Stimulated activated CD8-positive, alpha-beta memory T cell treated with anti-CD3 and anti-CD28 coated beads, Interleukin-7, amount 100 ng/mL, for 4 hours (primary cell): ENCODE measurements around the gene CFAP20.
"Not testable (repeated sequence)": the region's sequence is repeated elsewhere in the genome, so short reads cannot be mapped to it uniquely, and the experiment has no call there.

Source experiments
- DNase-seq, 2 donors: peaks; one replicate each; pipeline ENCODE4 v3.0.0-alpha.2; 2020; ENCODE audit warnings: low read depth in 2 of 2

CFAP20 gene

DNA sequence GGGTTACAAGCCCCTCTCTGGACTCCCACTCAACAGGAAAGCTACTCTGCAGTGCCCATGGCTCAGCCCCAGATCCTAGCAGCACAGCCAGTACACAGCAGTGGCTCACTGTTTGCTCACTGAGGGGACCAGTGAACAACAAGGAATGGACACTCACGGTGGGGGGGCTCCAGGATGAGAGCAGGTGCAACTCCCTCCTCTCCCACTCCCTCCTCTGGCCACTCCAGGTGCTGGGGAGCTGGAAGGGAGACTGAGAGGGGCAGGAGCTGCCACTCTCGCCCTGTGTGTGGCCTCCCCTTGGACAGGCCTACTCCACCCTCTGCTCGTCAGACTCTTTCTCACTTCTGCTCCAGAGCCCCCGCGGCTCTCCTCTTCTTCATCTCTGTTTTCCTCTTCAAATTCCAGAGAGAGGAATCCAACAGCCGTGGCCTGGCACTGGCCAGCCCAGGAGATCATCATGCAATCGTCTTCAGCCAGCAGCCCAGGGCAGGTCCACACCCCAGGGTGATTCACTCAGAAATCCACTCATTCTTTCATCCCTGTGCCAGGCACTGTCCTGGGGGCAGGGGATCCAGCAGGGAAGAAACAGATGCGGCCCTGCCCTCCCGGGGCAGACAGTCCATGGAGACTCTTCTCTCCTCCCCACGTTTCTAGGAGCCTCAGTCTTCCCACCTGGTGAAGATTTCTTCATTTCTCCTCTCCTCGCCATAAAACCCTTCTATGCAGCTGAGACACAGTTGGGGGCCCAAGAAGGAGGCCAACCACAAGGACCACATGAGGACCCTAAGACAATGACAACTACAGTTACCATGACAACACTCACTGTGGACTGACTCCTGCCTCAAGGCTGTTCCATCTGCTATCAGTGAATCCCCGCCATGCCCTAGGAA lies 30.7 kb downstream of the CFAP20 start:
- DNase-seq = no peak

DNA sequence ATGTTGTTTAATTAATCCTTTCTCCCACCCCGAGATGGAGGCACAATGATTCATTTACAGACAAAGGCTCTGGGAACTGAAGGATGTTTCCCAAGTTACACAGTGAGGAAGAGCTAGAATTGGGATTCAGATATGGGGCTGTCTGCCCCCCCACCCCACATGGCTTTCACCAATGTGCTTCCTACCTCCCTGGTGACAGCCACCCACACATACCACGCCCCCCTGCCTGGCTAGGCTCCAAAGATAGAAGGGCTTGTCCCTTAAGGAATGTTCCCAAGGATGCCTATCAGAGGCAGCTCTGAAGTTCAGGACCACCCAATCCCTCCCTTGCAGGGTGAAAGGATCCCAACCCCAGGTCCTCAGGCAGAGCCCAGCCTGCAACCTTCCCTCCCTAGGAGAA lies 32.9 kb downstream of the CFAP20 start:
- no peak for DNase-seq

GRCh38 chr16:58095575-58095960 lies 33.6 kb downstream of the CFAP20 start:
- not testable (repeated sequence) for DNase-seq

DNA sequence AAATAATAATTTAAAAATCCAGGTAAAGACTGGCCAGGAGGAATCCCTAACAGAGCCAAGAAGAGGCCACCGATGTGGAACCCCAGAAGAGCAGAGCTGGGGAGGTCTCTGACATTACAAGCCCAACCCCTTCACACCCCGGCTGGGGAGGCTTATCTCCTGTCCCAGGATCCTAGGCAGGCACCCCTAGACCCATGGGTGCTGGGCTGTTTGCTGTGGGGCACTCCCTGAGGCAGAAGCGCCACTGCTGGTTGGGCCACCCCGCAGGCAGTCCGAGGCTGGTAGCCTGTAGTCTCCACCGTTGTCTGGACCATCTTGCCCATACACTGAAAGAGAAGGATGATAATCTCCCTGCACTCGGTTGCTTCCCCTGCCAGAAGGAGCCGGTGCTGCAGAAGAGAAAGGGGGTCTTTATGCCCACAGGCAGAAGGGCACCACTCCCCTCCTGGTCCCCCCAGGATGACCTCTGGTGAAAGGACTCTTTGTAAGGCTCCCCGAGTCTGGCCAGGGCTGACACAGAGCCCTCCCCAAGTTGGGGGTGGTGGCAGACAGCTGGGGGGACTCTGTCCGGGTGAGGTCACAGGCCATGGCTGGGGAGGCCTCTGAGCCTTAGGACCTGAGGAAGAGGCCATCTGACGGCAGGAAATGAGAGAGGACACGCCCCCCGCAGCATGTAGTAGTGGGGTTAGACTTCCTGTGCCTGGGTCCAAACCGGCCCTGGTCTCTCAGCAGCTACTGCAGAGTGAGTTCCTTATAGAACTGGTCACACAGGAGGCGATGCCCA lies 34.2 kb downstream of the CFAP20 start:
- DNase-seq = no peak

GRCh38 chr16:58094026-58094425 lies 35.2 kb downstream of the CFAP20 start:
- DNase-seq = no peak

DNA sequence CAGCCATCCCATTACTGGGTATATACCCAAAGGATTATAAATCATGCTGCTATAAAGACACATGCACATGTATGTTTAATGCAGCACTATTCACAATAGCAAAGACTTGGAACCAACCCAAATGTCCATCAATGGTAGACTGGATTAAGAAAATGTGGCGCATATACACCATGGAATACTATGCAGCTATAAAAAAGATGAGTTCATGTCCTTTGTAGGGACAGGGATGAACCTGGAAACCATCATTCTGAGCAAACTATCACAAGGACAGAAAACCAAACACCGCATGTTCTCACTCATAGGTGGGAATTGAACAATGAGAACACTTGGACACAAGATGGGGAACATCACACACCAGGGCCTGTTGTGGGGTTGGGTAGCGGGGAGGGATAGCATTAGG lies 38.8 kb downstream of the CFAP20 start:
- not testable (repeated sequence) for DNase-seq

GRCh38 chr16:58088091-58088490 lies 41.1 kb downstream of the CFAP20 start:
- no peak for DNase-seq

GRCh38 chr16:58087209-58087913 lies 41.8 kb downstream of the CFAP20 start:
- no peak for DNase-seq

DNA sequence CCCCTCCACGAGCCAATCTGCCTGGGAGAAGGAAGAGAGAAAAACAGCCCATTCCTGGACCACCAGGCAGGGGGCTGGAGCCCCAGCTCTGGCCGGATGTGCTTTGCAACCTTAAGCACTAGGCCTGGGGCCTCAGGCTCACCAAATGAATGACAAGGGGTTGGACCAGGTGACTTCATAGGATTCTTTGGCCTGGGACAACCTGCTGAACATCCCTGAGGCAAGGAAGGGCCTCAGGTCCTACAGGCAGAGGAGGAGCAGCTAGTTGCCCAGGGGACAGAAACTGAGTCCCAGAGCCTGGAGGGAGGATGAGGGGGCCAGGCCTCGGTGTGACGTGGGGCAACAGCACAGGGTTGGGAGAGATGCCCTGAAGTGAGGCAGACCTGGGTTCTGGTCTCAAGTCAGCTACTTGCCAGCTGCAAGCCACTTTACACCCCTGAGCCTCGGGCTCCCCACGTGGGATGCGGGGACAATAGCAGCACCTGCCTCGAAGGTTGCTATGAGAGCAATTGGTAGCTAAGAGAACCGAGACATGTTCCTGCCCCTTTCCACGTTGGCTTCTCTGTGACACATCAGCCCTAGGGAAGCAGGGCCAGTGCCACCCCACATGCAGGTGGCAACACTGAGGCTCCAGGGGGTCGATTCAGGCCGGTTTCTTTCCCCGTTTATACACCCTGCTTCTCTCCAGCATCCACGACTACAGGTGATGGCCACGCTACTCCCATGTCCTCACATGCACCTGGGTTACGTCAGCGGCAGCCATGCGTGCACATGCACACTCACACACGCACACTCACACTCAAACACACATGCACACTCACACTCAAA lies 42.6 kb downstream of the CFAP20 start:
- DNase-seq = no peak

- DNase-seq = no peak
These were observed 43.5 kb downstream of the CFAP20 start for GRCh38 chr16:58085584-58086251.

GRCh38 chr16:58085171-58085570 lies 44.0 kb downstream of the CFAP20 start:
- no peak for DNase-seq

DNA sequence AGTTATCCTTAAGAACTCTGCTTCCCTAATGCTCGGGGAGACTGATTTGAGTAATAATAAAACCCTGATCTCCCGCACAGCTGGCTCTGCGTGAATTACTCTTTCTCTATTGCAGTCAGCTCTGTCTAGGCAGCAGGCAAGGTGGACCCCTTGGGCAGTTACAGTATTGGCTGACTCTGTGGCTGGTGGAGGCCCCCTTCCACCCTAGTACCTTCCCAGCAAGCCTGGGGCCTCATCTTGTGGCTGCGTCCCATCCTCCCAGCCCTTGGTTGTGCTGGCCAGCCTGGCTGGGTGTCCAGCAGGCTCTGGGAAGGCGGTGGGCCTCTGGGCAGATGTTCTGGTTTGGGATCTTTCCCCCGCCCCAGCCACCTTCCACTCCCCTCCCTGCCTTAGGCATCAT lies 44.5 kb downstream of the CFAP20 start:
- DNase-seq = no peak

DNA sequence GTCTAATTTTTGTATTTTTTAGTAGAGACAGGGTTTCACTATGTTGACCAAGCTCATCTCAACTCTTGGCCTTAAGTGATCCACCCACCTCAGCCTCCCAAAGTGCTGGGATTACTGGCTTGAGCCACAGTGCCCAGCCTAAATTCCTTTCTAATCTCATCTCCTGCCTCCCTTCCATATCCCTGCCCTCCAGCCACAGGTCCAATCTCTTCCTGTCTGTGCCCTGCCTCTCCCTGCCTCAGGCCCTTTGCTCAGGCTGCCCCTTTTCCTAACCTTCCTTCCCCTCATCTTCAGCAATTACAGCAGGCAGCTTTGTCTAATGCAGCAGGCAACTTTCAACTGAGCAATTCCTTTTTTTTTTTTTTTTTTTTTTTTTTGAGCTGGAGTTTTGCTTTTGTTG lies 46.8 kb downstream of the CFAP20 start:
- no peak for DNase-seq

GRCh38 chr16:58080657-58081056 lies 48.5 kb downstream of the CFAP20 start:
- not testable (repeated sequence) for DNase-seq

DNA sequence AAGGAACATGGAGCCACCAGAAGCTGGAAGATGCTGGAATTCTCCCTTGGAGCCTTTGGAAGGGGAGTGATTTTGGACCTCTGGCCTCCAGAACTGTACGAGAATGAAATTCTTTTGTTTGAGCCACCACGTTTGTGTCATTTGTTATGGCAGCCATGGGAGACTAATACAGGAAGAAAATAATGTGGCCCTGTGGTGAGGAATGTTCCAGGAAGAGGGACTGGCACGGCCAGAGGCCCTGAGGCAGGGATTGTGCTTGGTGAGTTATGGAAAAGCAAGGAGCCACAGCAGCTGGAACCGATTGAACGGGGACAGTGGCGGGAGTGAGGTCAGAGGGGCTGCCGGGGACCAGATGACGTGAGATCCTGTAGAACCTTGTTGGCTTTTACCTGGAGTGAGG lies 51.4 kb downstream of the CFAP20 start:
- no peak for DNase-seq

GRCh38 chr16:58076514-58076913 lies 52.7 kb downstream of the CFAP20 start:
- DNase-seq = no peak

DNA sequence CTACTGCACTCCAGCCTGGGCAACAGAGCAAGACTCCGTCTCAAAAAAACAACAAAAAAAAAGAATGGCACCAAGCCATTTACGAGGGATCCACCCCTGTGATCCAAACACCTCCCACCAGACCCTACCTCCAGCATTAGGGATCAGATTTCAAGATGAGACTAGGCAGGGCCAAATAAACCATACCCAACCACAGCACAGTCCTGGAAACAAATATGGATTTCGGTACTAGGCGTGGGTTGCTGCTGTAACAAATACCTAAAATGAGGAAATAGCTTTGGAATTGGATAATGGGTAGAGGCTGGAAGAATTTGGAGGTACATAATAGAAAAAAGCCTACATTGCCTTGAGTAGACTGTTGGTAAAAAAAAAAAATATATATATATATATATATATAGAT lies 54.5 kb downstream of the CFAP20 start:
- no peak for DNase-seq

DNA sequence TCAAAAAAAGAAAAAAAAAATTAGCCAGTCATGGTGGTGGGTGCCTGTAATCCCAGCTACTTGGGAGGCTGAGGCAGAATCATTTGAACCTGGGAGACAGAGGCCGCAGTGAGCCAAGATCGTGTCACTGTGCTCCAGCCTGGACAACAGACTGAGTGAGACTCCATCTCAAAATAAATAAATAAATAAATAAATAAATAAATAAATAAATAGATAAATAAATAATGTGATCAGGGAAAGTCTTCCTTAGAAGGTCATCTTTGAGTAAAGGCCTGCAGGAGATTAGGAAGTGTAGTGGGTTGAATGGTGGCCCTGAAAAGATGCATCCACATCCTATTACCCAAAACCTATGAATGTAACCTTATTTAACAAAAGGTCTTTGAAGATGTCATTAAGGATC lies 56.1 kb downstream of the CFAP20 start:
- not testable (repeated sequence) for DNase-seq

- DNase-seq = not testable (repeated sequence)
These were observed 57.0 kb downstream of the CFAP20 start for GRCh38 chr16:58072134-58072533.

GRCh38 chr16:58070585-58070984 lies 58.6 kb downstream of the CFAP20 start:
- no peak for DNase-seq
